IMR-90 (cell line): ENCODE measurements around the gene GPR153. TPM values are rescaled to one million over a fixed set of nuclear protein-coding genes. Genes with fewer than 3 reads are reported as not detected.

Experiments
- ATAC-seq: fragments of 200-7000 bp; cut with Tn5 transposase; 2 replicates; pipeline ENCODE4 v1.9.1; 2020; ENCODE audit warnings: low read depth, mild to moderate bottlenecking, moderate library complexity
- BruUV-seq: library from RNA; stranded (reverse); fragments of 400-500 nt; replicated peaks from 2 replicates; lab custom pipeline; 2021; lab: Mats Ljungman, UMichigan
- CTCF ChIA-PET: fragments of 300-600 bp; formaldehyde crosslinking; extraction: SDS; loops from one replicate; lab custom pipeline; 2021; ENCODE audit warnings: antibody characterized with exemption; lab: Yijun Ruan, JAX
- POLR2A ChIA-PET: fragments of 300-600 bp; sonication (Branson Sonifier 250); formaldehyde crosslinking; loops from one replicate; lab custom pipeline; 2022; ENCODE audit warnings: antibody characterized with exemption; ENCODE audit not compliant: unreplicated experiment; lab: Charles Lee
- DNase-seq: peaks from one replicate; pipeline ENCODE4 v3.0.0; 2013
- H2AFZ ChIP-seq: replicated peaks from 2 replicates; pipeline ENCODE3; 2013; ENCODE audit warnings: low read length, mild to moderate bottlenecking; ENCODE audit not compliant: poor library complexity
- H2AK5ac ChIP-seq: 2 replicates; pipeline ENCODE4 v1.6.1; 2013; ENCODE audit warnings: low read depth, low read length, inconsistent platforms
- H2AK9ac ChIP-seq: replicated peaks from 2 replicates; pipeline ENCODE3; 2013; ENCODE audit warnings: mild to moderate bottlenecking, low read depth, low read length, moderate library complexity; ENCODE audit not compliant: poor library complexity
- H2BK120ac ChIP-seq: 2 replicates; pipeline ENCODE4 v1.6.1; 2013; ENCODE audit warnings: low read depth, low read length, inconsistent platforms
- H2BK15ac ChIP-seq: 3 replicates; pipeline ENCODE4 v1.6.1; 2013; ENCODE audit warnings: low read depth, low read length, inconsistent platforms
- H2BK20ac ChIP-seq: 2 replicates; pipeline ENCODE4 v1.6.1; 2013; ENCODE audit warnings: low read depth, mild to moderate bottlenecking, inconsistent platforms, low read length, moderate library complexity
- H2BK5ac ChIP-seq: 2 replicates; pipeline ENCODE4 v1.6.1; 2013; ENCODE audit warnings: mild to moderate bottlenecking, low read depth, low read length, inconsistent platforms; ENCODE audit not compliant: poor library complexity, severe bottlenecking
- H3K14ac ChIP-seq: replicated peaks from 2 replicates; pipeline ENCODE4 v1.6.1; 2013; ENCODE audit warnings: low read depth, low read length, inconsistent platforms
- H3K18ac ChIP-seq: 2 replicates; pipeline ENCODE4 v1.6.1; 2013; ENCODE audit warnings: low read depth, low read length, control low read depth
- H3K23ac ChIP-seq: 2 replicates; pipeline ENCODE4 v1.6.1; 2013; ENCODE audit warnings: low read depth, low read length, inconsistent platforms
- H3K27ac ChIP-seq: 2 replicates; pipeline ENCODE4 v1.5.1; 2013; ENCODE audit warnings: mild to moderate bottlenecking, control low read depth, low read length; ENCODE audit not compliant: insufficient read depth
- H3K27me3 ChIP-seq: 2 replicates; pipeline ENCODE4 v1.6.1; 2013; ENCODE audit warnings: low read length; ENCODE audit not compliant: control insufficient read depth, insufficient read depth
- H3K36me3 ChIP-seq: 2 replicates; pipeline ENCODE4 v1.6.1; 2013; ENCODE audit warnings: low read length, mixed read lengths; ENCODE audit not compliant: control insufficient read depth, insufficient read depth
- H3K4ac ChIP-seq: 2 replicates; pipeline ENCODE4 v1.6.1; 2013; ENCODE audit warnings: low read depth, low read length, inconsistent platforms
- H3K4me1 ChIP-seq: 2 replicates; pipeline ENCODE4 v1.6.1; 2013; ENCODE audit warnings: low read length, mixed read lengths; ENCODE audit not compliant: control insufficient read depth, insufficient read depth
- H3K4me2 ChIP-seq: 2 replicates; pipeline ENCODE4 v1.6.1; 2013; ENCODE audit warnings: low read depth, mild to moderate bottlenecking, control low read depth, low read length, moderate library complexity
- H3K4me3 ChIP-seq: 2 replicates; pipeline ENCODE4 v1.5.1; 2013; ENCODE audit warnings: low read depth, mild to moderate bottlenecking, control low read depth, low read length, moderate library complexity; ENCODE audit not compliant: insufficient read depth
- H3K56ac ChIP-seq: 2 replicates; pipeline ENCODE4 v1.6.1; 2013; ENCODE audit warnings: low read length, inconsistent platforms; ENCODE audit not compliant: insufficient read depth; ENCODE audit errors: extremely low read depth
- H3K79me1 ChIP-seq, 2 experiments: 2 replicates each; pipeline ENCODE4 v1.6.1; 2013; ENCODE audit warnings: low read length in 2 of 2, inconsistent platforms in 1 of 2, low read depth in 1 of 2
- H3K9ac ChIP-seq: 2 replicates; pipeline ENCODE4 v1.6.1; 2013; ENCODE audit warnings: low read depth, low read length, control low read depth
- H3K9me1 ChIP-seq: 2 replicates; pipeline ENCODE4 v1.6.1; 2013; ENCODE audit warnings: low read length, inconsistent platforms; ENCODE audit not compliant: insufficient read depth
- H3K9me3 ChIP-seq: 2 replicates; pipeline ENCODE4 v1.6.1; 2013; ENCODE audit warnings: low read length; ENCODE audit not compliant: control insufficient read depth, insufficient read depth
- H4K20me1 ChIP-seq: 2 replicates; pipeline ENCODE4 v1.6.1; 2013; ENCODE audit warnings: low read length, inconsistent platforms; ENCODE audit not compliant: insufficient read depth
- H4K5ac ChIP-seq: 2 replicates; pipeline ENCODE4 v1.6.1; 2013; ENCODE audit warnings: mild to moderate bottlenecking, low read depth, low read length, control low read depth
- H4K8ac ChIP-seq, 2 experiments: 2 replicates each; pipeline ENCODE4 v1.6.1; 2013; ENCODE audit warnings: low read depth in 2 of 2, low read length in 2 of 2, control low read depth in 1 of 2, inconsistent platforms in 1 of 2
- H4K91ac ChIP-seq: 2 replicates; pipeline ENCODE4 v1.6.1; 2013; ENCODE audit warnings: low read depth, low read length, inconsistent platforms; ENCODE audit not compliant: insufficient read depth
- BHLHE40 ChIP-seq: fragments of 150-350 bp; IDR thresholded peaks from 2 replicates; pipeline ENCODE4 v1.6.1; 2016; ENCODE audit warnings: mild to moderate bottlenecking, low read depth, low read length
- CHD1 ChIP-seq: IDR thresholded peaks from 2 replicates; pipeline ENCODE4 v1.6.1; 2012; ENCODE audit warnings: low read depth, low read length, improper control_type of control experiment
- CTCF ChIP-seq: conservative IDR thresholded peaks from 2 replicates; pipeline ENCODE4 v1.5.1; 2012; ENCODE audit warnings: mild to moderate bottlenecking, low read depth, low read length, improper control_type of control experiment
- ELK1 ChIP-seq: fragments of 150-350 bp; IDR thresholded peaks from 2 replicates; pipeline ENCODE4 v1.6.1; 2016; ENCODE audit warnings: low read depth, mild to moderate bottlenecking, low read length, moderate library complexity, borderline replicate concordance
- MAFK ChIP-seq: IDR thresholded peaks from 2 replicates; pipeline ENCODE4 v1.6.1; 2012; ENCODE audit warnings: low read depth, low read length, improper control_type of control experiment
- MAZ ChIP-seq: IDR thresholded peaks from 2 replicates; pipeline ENCODE4 v1.6.1; 2012; ENCODE audit warnings: low read depth, mild to moderate bottlenecking, low read length, improper control_type of control experiment, moderate library complexity, borderline replicate concordance
- MXI1 ChIP-seq: IDR thresholded peaks from 2 replicates; pipeline ENCODE4 v1.6.1; 2012; ENCODE audit warnings: low read depth, mild to moderate bottlenecking, low read length, moderate library complexity, borderline replicate concordance
- RAD21 ChIP-seq: IDR thresholded peaks from 2 replicates; pipeline ENCODE4 v1.6.1; 2012; ENCODE audit warnings: low read length, improper control_type of control experiment
- RFX5 ChIP-seq: IDR thresholded peaks from 2 replicates; pipeline ENCODE4 v1.8.0; 2012; ENCODE audit warnings: low read depth, mild to moderate bottlenecking, low read length, moderate library complexity
- SMC3 ChIP-seq: fragments of 150-350 bp; IDR thresholded peaks from 2 replicates; pipeline ENCODE4 v1.6.1; 2016; ENCODE audit warnings: low read depth, mild to moderate bottlenecking, antibody characterized with exemption, low read length, moderate library complexity
- USF2 ChIP-seq: fragments of 150-350 bp; IDR thresholded peaks from 2 replicates; pipeline ENCODE4 v1.6.1; 2017; ENCODE audit warnings: mild to moderate bottlenecking, antibody characterized with exemption, low read length, low read depth
- WGBS, 2 experiments: methylation state at CpG; one replicate each; pipeline versions ENCODE4 v1.1.5 to v1.1.7; 2013; ENCODE audit warnings: missing lambda C conversion rate in 2 of 2; ENCODE audit not compliant: insufficient read length in 1 of 2; ENCODE audit errors: extremely low coverage in 2 of 2; 5-methylcytosine and 5-hydroxymethylcytosine counted together
- dilution Hi-C: fragments of 300-500 bp; cut with HindIII; formaldehyde crosslinking; loops from one replicate; pipeline ENCODE4 v1.14.3; 2018; ENCODE audit warnings: low sequenced_read_pairs; ENCODE audit not compliant: unreplicated experiment
- in situ Hi-C: fragments of 300-500 bp; cut with MboI; formaldehyde crosslinking; loops from 3 replicates; pipeline ENCODE4 v1.14.3; 2019; ENCODE audit warnings: low sequenced_read_pairs, inconsistent platforms, mixed read lengths
- intact Hi-C: fragments of 100-400 bp; cut with micrococcal nuclease; formaldehyde crosslinking; loops from 2 replicates; pipeline ENCODE4 v1.10.0; 2022
- polyA plus RNA-seq, 3 experiments: library from polyadenylated mRNA; depleted of rRNA; stranded (reverse); fragments of >200 nt; gene quantifications; 2 replicates each; pipeline ENCODE4 v1.2.3, GENCODE V29; 2012; ENCODE audit warnings: low replicate concordance in 1 of 3
- total RNA-seq: library from RNA; depleted of rRNA; stranded (reverse); fragments of >200 nt; gene quantifications from 2 replicates; pipeline ENCODE4 v1.2.3, GENCODE V29; 2012

Gene GPR153
- total and polyA plus RNA-seq, 2 of the 4 experiments (the other 2 are of a cell fraction), result 1.8 to 5.2 TPM

- 90% methylated on average over 2 of the region's 8 CpGs; no CpG with 5 or more reads in 1 of the 2 experiments for WGBS, 2 experiments
- no peak overlapping the region for H4K5ac ChIP-seq
- no TSS peak for BruUV-seq
- DNase-seq, result peak; percentile 15
- H3K56ac ChIP-seq, result no peak overlapping the region
- no peak overlapping the region for H3K4me3 ChIP-seq
- no peak overlapping the region for H2AK5ac ChIP-seq
- 0 out of 2 replicates have a peak, but pooled peaks cover 3% of the 10 kb centered on the region for H3K36me3 ChIP-seq
- H3K4me1 ChIP-seq, result no peaks in the 10 kb centered on the region
- no peak overlapping the region for H3K23ac ChIP-seq
- H2BK5ac ChIP-seq, result no peak overlapping the region
- H3K79me1 ChIP-seq, result peaks cover 4 to 14% of the 10 kb centered on the region in 2 experiments; a peak in 3 of 4 replicates
- intact Hi-C loops (no loop called here), dilution Hi-C loops (no loop called here), in situ Hi-C loops (no loop called here)
- H2BK15ac ChIP-seq, result no peak overlapping the region
- H4K8ac ChIP-seq, result no peak overlapping the region
- ATAC-seq, result no peak
- no peak overlapping the region for H2AK9ac ChIP-seq
- no peak overlapping the region for H3K9ac ChIP-seq
- no peak overlapping the region for H3K4ac ChIP-seq
- H4K20me1 ChIP-seq, result no peaks in the 10 kb centered on the region; the same call in 1 of the 2 replicates
- no peak overlapping the region for H2AFZ ChIP-seq
- H2BK20ac ChIP-seq, result no peak overlapping the region
- no peaks in the 10 kb centered on the region for H3K27me3 ChIP-seq
- H3K9me3 ChIP-seq, result no peaks in the 10 kb centered on the region
- no peak overlapping the region for H2BK120ac ChIP-seq
- H3K27ac ChIP-seq, result no peak overlapping the region
- no peak overlapping the region for H3K18ac ChIP-seq
- ChIA-PET POLR2A (no interaction called here), CTCF (no interaction called here)
- no peak overlapping the region for H4K91ac ChIP-seq
- no peak overlapping the region for H3K4me2 ChIP-seq
- peaks cover 7% of the 10 kb centered on the region; the same call in 1 of the 2 replicates for H3K9me1 ChIP-seq
- TF ChIP-seq RAD21 (no peak), MXI1 (no peak), SMC3 (no peak), MAFK (no peak), RFX5 (no peak), ELK1 (no peak), MAZ (no peak), BHLHE40 (no peak), CHD1 (no peak), CTCF (no peak), USF2 (no peak)
- no peak overlapping the region for H3K14ac ChIP-seq
These were observed 40.6 kb upstream of the GPR153 start for GRCh38 chr1:6301526-6301925.
